Muscle of arm (tissue), 12 donors: ENCODE data around the gene ZNF391. TPM values are rescaled to one million over a fixed set of nuclear protein-coding genes. Genes with fewer than 3 reads are reported as not detected.
A peak's percentile ranks its signal among the peaks of the same experiment; 100 is the strongest.
"Not testable (repeated sequence)": the region's sequence is repeated elsewhere in the genome, so short reads cannot be mapped to it uniquely, and the experiment has no call there.

Source experiments
- DNase-seq: peaks from one replicate; pipeline ENCODE4 v3.0.0-alpha.2; 2013
- polyA plus RNA-seq, 12 donors: library from polyadenylated mRNA; unstranded; fragments of 120-200 nt; gene quantifications; one replicate each; pipeline ENCODE4 v1.2.1, GENCODE V29; 2013; ENCODE audit not compliant: insufficient read length in 12 of 12

ZNF391 gene
- polyA plus RNA-seq, 12 donors = 3.9 to 13.3 (median 5.8) TPM; not detected in 1

DNA sequence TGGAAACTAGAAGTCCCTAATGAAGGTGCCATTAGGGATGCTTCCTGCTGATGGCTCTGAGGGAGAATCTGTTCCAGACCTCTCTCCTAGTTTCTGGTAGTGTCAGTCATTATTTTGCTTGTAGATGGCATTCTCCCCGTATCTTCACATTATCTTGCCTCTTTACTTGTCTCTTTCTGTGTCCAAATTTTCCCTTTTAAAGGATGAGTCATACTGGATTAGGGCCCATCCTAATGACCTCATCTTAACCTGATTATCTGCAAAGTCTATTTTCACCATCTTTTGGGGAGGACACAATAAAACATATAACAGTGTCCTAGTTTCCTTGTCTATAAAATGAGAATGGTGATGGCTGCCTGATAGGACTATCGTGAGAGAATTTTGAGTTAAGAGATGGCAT, 27.3 kb downstream of the ZNF391 start:
- DNase-seq = no peak

DNA sequence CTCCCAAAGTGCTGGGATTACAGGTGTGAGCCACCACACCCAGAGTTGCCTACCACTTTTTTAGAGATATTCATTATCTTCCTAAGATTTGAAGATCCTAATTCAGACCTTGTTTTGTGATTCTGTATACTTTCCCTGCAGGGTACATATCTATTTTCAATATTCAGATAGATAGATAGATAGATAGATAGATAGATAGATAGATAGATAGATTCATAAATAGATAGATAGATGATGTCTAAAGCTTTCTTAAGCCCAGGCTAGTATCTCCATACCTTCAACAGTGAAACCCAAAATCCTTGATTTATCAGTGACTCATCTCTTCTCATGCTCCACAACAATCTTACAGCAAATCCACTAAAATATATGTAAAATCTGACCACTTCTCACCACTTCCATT, 30.8 kb downstream of the ZNF391 start:
- no peak for DNase-seq

DNA sequence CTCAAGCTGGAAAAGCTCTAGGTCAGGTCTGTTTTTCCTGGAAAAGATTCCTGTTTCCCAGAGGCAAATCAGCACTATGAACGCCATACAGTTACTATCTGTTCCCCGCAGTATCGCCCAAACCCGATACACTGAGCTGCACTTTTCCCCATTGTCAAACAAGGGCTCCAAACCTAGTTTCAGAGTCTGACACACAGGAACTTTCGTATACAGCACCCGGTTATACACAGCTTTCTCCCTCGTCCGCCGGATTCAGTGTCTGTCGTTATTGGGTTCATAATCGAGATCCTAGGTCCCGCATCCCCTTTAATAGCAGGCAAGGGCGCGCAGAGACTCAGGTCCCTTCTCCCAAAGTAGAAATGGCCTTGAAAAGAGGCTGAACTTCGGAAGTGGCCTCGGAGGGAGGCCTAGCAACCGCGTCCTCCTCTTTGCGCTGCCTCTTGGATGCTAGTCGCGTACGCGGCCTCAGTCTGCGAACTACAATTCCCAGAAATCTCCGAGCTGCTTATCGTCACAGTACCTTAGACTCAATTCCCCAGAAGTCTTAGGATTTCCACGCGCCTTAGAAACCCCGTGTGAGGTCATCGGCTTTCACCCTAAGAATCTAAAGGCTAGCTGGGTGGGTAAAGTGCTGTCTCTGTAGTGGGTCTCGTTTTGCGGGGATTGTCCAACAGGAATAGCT, 34.2 kb downstream of the ZNF391 start:
- peak; percentile 35 for DNase-seq

DNA sequence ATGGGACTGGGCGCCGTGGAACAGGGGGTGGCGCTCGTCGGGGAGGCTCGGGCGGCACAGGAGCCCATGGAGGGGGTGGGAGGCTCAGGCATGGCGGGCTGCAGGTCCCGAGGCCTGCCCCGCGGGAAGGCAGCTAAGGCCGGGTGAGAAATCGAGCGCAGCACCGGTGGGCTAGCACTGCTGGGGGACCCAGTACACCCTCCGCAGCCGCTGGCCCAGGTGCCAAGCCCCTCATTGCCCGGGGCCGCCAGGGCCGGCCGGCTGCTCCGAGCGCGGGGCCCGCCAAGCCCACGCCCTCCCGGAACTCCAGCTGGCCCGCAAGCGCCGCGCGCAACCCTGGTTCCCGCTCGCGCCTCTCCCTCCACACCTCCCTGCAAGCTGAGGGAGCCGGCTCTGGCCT, 36.3 kb downstream of the ZNF391 start:
- not testable (repeated sequence) for DNase-seq

DNA sequence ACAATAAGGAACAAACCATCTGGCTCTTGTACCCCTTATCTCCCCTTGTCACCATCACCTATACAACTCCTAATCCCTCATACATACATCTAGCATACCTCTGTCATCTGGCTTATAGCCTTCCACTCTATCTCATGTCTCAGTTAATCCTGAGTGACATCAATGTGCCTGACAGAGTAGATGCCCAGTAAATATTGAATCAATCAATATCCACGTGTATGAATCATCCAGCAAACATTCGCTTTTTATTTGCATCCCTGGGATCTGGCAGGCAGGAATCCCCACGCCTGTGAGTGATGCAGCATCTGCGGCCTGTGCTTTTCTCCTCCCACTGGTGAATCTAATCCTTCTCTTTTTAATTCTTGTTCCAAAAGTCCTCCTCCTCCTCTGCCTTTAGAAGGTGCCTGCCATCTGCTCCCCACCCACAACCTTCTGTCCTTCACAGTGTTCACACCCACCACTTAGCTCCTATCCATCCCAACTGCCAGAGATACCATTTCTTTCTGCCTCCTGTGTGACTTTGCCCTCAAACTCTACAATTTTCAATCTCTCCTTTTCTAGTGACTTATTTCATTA, 37.6 kb downstream of the ZNF391 start:
- no peak for DNase-seq

DNA sequence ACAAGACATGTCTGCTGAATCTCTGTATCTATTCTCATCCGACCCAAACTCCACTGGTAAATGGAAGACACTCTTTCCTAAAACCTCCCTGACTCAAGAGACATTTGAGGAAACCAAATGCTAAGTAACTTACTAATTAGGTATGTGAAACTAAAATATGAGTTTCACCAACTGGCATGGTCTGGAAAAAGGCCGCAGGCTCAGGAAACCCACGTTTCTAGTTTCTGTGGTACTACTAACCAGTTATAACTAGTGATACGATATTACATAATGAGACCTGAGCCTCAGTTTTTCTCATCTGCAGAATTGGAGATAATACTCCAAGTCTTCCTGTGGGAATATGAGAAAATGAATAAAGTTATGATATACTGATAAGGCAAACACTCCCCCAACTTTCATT, 39.9 kb downstream of the ZNF391 start:
- no peak for DNase-seq

DNA sequence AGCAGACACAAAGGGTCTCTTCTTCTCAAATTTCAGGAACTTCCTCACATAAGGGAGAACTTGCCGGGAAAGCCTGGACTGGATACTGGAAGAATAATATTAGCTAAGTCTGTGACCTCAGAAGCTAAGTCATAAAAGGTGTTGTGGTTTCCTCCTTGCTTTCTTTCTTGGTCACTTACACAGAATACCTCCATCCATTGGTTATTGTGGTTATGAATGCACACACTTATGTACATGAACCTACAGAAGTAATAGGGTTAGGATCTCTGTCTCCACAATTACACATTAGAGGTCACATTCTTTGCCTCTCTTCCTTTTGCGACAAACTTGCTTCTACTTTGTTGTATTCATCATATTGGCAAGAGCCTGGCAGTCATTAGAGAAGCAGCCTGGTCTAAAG, 40.4 kb downstream of the ZNF391 start:
- DNase-seq = no peak

DNA sequence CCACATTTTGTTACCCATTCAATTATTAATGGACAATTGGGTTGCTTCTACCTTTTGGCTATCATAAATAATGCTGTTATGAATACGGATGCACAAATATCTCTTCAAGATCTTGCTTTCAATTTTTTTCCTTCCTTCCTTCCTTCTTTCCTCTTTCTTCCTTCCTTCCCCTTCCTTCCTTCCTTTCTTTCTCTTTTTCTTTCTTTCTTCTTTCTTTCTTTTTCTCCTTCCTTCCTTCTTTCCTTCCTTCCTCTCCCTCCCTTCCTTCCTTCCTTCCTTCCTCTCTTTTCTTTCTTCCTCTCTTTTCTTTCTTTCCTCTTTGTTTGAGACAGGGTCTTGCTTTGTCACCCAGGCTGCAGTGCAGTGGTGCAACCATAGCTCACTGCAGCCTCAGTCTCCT, 45.2 kb downstream of the ZNF391 start:
- DNase-seq = no peak

DNA sequence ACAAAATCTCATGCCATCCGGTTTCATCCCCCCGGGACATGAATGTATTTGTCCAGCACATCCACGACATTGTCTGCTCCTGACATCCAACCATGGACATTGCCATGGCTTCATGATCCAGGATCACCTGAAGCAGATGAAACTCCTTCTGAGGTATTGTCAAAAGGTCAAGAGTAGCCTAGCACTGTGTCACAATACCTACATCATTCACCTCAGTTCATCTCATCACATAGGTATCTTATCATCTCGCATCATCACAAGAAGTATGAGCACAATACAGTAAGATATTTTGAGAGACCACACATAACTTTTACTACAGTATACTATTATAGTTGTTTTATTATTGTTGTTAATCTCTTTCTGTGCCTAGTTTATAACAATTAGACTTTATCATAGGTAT, 50.8 kb downstream of the ZNF391 start:
- DNase-seq = no peak

DNA sequence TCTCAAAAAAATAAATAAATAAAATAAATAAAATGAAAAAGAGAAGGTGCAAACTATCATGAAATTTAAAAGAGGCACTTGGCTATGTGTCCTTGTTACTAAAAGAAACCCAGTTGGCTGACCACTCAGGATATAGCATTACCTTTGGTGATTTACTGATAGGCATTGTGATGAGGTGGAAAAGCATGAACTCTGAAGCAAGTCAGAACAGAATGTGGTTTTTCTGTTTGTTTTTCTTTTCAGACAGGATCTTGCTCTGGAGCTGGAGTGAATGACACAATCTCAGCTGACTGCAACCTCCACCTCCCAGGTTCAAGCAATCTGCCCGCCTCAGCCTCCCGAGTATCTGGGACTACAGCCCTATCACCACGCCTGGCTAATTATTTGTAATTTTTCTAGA, 52.4 kb downstream of the ZNF391 start:
- DNase-seq = no peak

DNA sequence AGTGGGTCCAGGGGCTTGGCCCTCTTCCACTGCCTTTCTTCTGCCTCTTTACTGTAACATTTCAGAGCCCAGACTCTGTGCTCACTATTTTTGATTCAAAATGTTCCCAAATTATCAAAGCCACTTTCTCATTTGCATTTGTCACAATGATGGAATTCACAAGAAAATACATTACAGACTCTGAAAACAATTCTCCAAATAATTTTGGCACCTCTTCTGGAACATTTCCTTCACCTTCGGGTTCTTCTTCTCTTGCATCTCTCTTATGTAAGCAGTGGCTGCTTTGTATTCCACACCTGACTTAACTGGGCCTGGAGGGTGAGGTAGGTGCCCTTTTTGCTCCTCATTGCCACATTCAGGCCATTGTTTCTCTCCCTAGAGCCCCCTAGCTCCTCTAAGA, 54.4 kb downstream of the ZNF391 start:
- no peak for DNase-seq

DNA sequence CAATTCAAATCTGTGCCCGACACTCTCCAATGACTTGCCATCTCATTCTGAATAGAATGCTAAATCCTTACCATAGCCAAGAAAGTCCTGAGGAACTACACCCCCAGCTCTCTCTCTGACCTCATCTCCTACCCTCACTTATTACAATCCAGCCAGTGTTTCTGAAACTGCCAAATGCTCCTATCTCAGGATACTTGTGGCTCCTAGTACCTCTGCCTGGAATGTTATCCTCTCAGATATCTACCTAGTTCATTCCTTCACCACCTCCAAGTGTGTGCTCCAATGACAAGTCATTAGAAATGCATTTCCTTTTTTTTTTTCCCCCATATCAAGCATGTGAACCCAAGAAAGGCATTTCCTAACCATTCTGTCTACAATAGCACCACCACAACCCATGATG, 59.9 kb downstream of the ZNF391 start:
- no peak for DNase-seq

DNA sequence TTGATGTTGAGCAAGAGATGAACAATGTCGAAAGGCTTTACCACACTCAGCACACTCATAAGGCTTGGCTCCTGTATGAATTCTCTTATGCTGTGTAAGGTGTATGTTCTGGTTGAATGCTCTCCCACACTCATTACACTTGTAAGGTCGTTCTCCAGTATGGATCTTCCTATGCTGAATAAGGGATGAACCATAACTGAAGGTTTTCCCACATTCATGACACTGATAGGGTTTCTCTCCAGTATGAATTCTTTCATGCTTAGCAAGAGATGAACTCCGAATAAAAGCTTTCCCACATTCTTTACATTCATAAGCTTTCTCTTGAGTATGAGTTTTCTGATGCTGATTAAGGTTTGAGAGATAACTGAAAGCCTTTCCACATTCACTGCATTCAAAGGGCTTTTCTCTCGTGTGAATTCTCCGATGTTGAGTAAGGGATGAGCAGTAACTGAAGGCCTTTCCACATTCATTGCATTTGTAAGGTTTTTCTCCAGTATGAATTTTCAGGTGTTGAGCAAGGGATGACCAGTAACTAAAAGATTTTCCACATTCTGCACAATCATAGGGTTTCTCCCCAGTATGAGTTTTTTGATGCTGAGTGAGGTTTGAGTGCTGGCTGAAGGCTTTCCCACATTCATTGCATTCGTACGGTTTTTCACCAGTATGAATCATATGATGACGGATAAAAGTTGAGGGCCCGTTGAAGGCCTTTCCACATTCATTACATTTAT, 63.3 kb downstream of the ZNF391 start:
- no peak for DNase-seq

DNA sequence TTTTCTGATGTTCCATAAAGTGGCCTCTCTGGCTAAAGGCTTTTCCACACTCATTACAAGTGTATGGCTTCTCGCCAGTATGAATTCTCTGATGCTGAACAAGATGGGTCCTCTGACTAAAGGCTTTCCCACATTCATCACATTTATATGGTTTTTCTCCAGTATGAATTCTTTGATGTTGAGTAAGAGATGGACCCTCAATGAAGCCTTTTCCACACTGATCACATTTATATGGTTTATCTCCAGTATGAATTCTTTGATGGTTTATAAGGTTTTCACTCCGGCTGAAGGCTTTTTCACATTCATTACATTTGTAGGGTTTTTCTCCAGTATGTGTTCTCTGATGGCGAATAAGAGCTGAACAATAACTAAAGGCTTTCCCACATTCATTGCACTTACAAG, 63.9 kb downstream of the ZNF391 start:
- no peak for DNase-seq

Other genes with a start within 250 kb of the ZNF391 start
- gene PRSS16, start 141.1 kb upstream of the ZNF391 start, polyA plus RNA-seq = 1 to 10 TPM in 4 of 12 donors, under 1 TPM in 5, not detected in 3; 0.14 to 4.3 (median 0.24) TPM
- not detected for gene POM121L2, start 76.5 kb upstream of the ZNF391 start, polyA plus RNA-seq
- 10 to 100 TPM in 9 of 12 donors, 1 to 10 TPM in 2, not detected in 1; 6.0 to 15.7 (median 11.3) TPM for gene ZNF184, start 84.3 kb downstream of the ZNF391 start, polyA plus RNA-seq